SH-SY5Y (cell line): ENCODE measurements around the gene LSM12.
A peak's percentile ranks its signal among the peaks of the same experiment; 100 is the strongest.

Experiments used
- GATA2 ChIP-seq: IDR thresholded peaks from 2 replicates; pipeline ENCODE4 v1.6.1; 2011; ENCODE audit warnings: mild to moderate bottlenecking, low read depth, low read length
- GATA3 ChIP-seq: IDR thresholded peaks from 2 replicates; pipeline ENCODE4 v1.6.1; 2011; ENCODE audit warnings: low read depth, mild to moderate bottlenecking, low read length, moderate library complexity

Gene LSM12

DNA sequence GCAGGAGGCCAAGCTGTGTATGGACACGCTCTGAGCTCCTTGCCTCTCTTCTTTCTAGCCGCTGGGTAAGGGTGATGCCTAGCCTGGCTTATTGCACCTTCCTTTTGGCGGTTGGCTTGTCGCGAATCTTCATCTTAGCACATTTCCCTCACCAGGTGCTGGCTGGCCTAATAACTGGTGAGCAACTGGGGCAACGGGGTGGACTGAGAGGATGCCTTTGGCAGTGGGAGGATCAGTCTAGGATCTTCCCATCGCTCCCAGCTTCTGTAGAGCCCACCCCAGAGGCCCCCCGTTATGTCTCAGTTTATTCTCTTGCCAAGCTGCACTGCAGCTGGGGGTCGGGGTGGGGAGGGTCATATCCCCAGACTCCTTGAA lies 8.4 kb upstream of the LSM12 start:
- no peak for TF ChIP-seq GATA2
- no peak for TF ChIP-seq GATA3

DNA sequence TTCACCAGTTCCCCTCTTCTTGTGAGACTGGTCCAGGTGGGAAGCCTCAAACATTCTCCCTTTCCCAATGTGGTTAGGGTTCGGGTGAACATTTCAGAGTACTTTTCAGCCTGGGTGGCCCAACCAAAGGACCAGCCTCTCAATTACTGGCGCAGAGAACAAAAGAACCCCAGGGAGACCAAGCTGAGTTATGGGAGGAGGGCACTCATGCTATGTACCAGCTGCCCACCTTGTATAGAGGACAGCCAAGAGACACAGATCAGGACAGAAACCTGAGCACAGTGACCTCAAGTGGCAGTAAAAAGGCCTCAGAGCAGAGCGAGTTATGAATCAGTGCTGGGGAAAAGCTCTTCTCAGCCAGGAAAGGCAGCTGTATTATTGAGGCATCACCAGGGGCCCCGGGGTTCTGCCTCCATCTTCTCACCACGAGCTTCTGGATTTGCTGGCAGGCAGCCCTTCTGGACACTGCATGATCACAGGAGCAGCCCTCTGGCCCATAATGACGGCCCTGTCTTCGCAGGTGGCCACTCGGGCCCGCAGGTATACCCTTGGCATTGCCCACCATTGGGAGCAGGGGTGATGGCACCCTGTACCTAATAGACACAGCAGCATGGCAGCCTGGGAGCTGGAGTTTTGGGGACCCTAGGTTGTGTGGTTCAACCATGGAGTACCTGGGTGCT lies 7.9 kb upstream of the LSM12 start:
- no peak for TF ChIP-seq GATA3
- no peak for TF ChIP-seq GATA2

DNA sequence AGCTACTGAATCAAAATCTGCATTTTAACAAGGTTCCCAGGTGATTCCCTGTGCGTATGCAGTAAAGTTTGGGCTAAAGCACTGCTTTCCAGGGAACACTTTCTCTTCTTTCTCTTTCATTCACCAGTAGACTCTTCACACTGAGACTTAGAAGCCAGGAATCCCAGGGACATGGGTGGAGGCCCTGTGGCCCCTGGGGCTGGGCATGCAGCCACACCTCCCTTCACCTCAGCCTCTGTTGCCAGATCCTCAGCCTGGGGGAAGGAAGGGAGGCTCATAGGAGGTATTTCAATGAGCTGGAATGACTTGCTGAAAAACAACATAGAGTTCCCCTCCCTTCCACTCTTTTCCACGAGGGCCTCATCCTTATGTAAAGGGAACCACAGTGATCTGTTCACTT lies 5.3 kb upstream of the LSM12 start:
- no peak for TF ChIP-seq GATA2
- no peak for TF ChIP-seq GATA3

GRCh38 chr17:44071198-44071520 lies 4.7 kb upstream of the LSM12 start:
- TF ChIP-seq GATA2 (no peak), GATA3 (no peak)

- TF ChIP-seq GATA3 (no peak), GATA2 (no peak)
These were observed 4.2 kb upstream of the LSM12 start, which contains the start of gene G6PC3 for GRCh38 chr17:44070455-44071197. Gene G6PC3 (plus strand): TSS chr17:44070735. CDS start chr17:44070966, 231 bp downstream.

DNA sequence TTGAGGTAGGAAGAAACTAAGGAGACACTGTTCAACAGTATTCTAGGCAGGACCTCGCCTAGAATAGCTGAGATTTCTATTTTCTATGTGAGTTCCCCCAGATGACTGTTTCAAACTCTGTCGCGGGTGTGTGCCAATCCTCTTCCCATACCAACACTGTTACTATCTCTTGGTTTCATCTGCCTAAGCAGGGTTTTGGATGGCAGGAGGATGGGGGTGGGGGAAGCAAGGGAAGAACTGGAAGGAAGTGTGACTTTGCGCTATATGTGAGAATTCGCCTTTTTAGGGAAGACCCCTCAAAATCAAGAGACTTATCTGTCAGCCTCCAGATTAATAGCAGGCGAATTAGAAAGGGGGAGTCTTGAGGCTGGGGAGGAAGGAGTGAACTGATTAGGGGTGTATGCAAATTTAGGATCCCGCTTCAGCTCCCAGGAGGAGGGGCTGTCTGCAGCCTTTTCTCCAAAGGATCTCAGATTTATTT lies 3.5 kb upstream of the LSM12 start:
- TF ChIP-seq GATA3 (no peak), GATA2 (peak; percentile 71)

- no peak for TF ChIP-seq GATA3
- TF ChIP-seq GATA2: no peak
These were observed 1.1 kb upstream of the LSM12 start for GRCh38 chr17:44067545-44067940.

GRCh38 chr17:44065668-44066203 lies 735 bp downstream of the LSM12 start:
- no peak for TF ChIP-seq GATA2

DNA sequence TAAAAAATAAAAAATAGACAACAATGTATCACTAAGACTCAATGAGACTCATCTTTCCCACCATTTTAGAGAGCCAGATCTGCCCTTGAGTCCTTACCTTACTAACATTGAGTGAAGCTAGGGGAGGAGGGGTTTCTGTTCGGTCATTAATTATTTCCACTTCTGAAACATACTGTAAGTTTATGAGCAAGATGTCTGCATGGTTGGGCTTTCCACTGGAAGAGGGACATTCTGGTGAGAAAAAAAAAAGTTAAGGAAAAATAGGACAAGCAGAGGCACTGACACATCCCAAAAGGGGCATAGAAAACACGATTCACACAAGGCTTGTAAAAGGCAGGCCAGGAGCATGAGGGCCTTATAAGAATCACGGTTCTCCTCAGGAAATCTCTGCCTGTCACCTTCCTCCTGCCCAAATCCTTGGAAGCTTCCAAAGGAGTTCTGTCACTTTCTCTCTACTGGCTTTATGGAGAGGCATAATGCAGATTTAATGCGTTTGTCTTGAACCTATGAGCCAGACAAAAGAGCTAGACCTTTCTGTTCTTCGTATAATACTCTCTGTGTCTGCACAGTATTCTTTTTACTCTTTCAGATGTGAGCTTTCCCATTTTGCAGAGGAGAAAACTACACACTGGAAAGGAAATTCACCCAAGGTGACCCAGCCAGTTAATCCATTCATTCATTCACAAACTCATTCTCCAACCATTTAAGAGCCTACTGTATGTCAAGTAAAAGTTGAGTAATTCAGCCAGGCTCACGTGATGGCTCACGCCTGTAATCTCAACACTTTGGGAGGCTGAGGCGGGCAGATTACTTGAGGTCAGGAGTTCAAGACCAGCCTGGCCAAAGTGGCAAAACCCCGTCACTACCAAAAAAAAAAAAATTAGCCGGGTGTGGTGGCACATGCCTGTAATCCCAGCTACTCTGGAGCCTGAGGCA lies 2.5 kb downstream of the LSM12 start:
- no peak for TF ChIP-seq GATA3
- TF ChIP-seq GATA2: no peak

DNA sequence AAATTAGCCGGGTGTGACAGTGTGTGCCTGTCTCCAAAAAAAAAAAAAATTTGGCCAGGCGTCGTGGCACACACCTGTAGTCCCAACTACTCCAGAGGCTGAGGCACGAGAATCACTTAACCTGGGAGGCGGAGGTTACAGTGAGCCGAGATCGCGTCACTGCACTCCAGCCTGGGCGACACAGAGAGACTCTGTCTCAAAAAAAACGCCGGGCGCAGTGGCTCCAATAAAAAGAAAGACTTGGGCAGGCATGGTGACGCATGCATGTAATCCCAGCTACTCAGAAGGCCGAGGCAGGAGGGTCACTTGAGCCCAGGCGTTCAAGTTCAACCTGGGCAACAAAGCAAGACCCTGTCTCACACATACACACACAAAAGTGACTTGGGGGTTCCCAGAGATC lies 3.6 kb downstream of the LSM12 start:
- TF ChIP-seq GATA3: no peak
- no peak for TF ChIP-seq GATA2

GRCh38 chr17:44061446-44061845 lies 5.0 kb downstream of the LSM12 start:
- TF ChIP-seq GATA2: no peak
- TF ChIP-seq GATA3: no peak

DNA sequence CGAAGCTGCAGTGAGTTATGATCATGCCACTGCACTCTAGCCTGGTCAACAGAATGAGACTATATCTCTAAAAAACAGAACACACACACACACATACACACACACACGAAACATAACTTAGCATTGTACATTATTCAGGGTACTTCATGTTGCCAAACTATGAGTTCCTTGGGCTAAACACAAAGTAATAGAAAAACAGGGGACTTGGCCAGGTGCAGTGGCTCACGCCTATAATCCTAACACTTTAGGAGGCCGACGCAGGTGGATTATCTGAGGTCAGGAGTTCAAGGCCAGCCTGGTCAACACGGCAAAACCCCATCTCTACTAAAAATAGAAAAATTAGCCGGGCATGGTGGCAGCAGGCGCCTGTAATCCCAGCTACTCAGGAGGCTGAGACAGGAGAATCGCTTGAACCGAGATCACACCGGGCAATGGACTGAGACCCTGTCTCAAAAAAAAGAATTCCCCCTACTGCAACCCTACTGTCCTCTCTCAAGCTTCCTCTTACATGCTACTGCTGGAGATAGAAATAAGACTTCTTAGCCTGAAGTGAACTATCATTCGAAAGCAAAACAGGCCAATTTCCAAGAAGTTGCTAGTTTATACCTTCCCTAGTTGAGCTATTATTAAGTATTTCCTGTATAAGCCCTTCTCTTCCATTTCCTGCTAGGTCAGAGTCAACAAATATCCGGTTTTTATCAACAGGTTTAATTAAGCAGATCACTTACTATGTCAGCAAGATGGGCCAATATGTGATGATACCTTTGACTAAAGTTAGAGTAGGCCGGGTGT lies 7.2 kb downstream of the LSM12 start:
- TF ChIP-seq GATA2 (no peak), GATA3 (no peak)

- TF ChIP-seq GATA3: no peak
- no peak for TF ChIP-seq GATA2
These were observed 13.2 kb downstream of the LSM12 start for GRCh38 chr17:44053125-44053872.
